GM10266 (cell line): ENCODE measurements around the gene KRTAP10-12.

Experiments used
- DNase-seq: peaks from one replicate; pipeline ENCODE4 v3.0.0; 2012; ENCODE audit errors: extremely low spot score
- CTCF ChIP-seq: IDR thresholded peaks from 2 replicates; pipeline ENCODE4 v1.5.1; 2012; ENCODE audit warnings: mild to moderate bottlenecking, low read depth; ENCODE audit not compliant: control insufficient read depth, insufficient read depth; ENCODE audit errors: missing control alignments

KRTAP10-12 gene

GRCh38 chr21:44695641-44696040 lies 1.3 kb upstream of the KRTAP10-12 start:
- no peak for TF ChIP-seq CTCF
- no peak for DNase-seq

GRCh38 chr21:44696572-44696971 lies 400 bp upstream of the KRTAP10-12 start:
- no peak for DNase-seq
- TF ChIP-seq CTCF = no peak

GRCh38 chr21:44697811-44698734 lies 1.1 kb downstream of the KRTAP10-12 start:
- TF ChIP-seq CTCF = no peak
- DNase-seq = no peak

GRCh38 chr21:44699502-44700001 lies 2.6 kb downstream of the KRTAP10-12 start:
- DNase-seq = no peak
- no peak for TF ChIP-seq CTCF

GRCh38 chr21:44700101-44701022 lies 3.4 kb downstream of the KRTAP10-12 start:
- DNase-seq = no peak
- TF ChIP-seq CTCF = no peak

GRCh38 chr21:44701023-44701400 lies 4.0 kb downstream of the KRTAP10-12 start:
- DNase-seq = no peak
- no peak for TF ChIP-seq CTCF
